GM18909 (cell line): Measurements from ENCODE around the gene HDAC5.
"Not testable (repeated sequence)": the region's sequence is repeated elsewhere in the genome, so short reads cannot be mapped to it uniquely, and the experiment has no call there.

Experiments used
- ATAC-seq: cut with Tn5 transposase; IDR thresholded peaks from one replicate; pipeline ENCODE4 v1.9.1; 2021; ENCODE audit warnings: mild to moderate bottlenecking; ENCODE audit not compliant: unreplicated experiment, poor library complexity

Gene HDAC5

DNA sequence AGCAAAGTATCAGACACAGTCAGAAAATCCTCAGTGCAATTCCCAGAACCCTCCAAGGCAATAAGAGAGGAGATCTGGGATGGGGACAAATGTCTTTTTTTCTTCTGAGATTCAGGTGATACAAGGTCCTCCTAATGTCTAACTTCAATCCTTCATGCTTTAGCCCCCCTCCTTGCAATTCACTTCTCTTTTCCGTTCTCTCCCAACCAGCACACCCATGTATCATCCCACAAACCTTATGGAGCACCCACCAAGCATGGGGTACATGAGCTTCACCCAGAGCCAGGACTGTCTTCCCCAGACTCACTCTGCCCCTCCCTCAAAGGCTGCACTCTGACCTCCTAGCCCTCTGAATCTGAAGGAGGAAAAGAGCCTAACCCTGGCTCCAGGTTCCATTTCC lies 10.1 kb downstream of the HDAC5 start:
- ATAC-seq = no peak

DNA sequence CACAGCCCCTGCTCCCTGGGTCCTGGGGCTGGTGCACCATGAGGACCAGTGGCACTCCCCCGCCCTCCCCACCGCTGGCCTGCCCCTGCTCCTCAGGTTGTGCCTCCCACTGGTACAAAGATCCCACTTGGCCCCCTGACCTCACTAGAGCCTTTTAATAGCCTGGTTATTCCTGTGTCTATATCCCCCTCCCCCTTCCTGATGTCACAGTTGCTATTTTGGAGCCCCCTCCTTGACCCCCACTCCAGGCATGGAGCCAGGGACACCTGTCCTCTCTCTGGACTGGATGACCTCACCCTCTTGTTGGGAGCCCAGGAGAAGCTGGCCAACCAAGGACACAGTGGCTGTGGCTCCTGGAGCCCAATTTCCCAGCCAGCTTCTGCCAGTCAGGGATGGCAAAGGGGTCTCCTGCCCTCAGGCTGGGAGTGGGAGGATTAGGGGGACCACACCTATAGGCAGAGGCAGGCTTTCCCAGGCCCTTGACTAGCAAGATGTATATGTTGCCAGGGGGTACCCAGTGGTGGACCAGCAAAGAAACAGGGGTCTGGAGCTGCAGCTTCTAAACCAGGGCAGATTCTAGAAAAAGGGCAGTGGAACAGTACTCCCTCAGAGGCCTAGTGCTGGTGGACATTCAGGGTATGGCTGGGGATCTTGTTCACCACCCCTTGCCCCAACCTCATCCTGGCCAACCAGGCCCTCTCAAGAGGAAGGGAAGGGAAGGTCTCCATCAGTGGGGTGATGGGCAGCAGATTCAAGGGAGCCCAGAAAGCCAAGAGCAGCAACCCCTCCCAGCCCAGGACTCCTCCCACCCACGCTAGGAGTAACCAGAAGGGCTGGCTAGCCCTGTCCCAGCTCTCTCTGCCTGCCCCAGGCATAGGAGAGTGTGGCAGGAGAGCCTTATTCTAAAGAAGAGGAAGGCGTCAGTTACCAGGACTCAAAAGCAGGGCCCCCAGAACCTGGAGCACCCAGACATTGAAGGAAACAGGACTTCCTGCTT lies 10.9 kb downstream of the HDAC5 start:
- no peak for ATAC-seq

GRCh38 chr17:44111777-44112176 lies 11.7 kb downstream of the HDAC5 start:
- ATAC-seq = no peak

DNA sequence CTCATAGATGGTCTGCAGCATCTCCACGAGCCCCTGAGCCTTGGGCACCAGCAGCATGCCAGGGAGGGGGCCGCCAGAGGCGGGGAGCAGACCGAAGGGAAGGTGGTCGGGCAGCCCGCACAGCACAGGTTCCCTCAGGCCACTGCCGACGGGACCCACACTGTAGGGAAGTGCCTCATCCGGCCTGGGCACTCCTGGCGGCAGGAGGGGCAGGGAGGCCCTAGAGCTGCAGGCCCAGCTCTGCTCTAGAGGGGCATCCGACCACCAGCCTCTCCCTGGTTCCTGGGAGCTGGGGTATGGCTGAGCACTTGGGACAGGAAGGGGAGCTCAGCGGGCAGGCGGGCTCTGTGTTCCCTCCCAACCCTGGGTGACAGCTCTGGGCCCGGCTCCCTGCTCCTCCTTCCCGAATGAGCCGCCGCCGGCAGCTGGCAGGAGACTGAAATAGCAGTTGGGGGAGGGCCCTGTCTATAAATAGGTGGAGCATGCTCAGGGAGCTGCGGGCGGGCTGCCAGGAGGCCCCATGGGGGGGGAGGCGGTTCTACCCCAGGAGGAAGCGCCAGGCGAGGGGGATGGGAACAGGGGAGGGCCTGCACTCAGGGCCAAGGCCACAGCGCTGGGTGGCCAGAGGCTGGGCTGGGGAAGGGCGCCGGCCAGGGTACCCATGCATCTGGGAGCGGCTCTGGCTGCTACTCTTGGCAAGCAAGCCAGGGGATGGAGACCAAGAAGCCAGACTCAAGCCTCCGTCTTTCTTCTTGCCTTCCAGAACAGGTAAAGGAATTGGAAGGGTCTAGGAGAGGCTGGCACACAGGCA lies 12.4 kb downstream of the HDAC5 start:
- ATAC-seq = peak; percentile 61

- ATAC-seq = no peak
Observed at GRCh38 chr17:44110011-44110686, 13.3 kb downstream of the HDAC5 start.

GRCh38 chr17:44109312-44109630 lies 14.2 kb downstream of the HDAC5 start:
- ATAC-seq = no peak

DNA sequence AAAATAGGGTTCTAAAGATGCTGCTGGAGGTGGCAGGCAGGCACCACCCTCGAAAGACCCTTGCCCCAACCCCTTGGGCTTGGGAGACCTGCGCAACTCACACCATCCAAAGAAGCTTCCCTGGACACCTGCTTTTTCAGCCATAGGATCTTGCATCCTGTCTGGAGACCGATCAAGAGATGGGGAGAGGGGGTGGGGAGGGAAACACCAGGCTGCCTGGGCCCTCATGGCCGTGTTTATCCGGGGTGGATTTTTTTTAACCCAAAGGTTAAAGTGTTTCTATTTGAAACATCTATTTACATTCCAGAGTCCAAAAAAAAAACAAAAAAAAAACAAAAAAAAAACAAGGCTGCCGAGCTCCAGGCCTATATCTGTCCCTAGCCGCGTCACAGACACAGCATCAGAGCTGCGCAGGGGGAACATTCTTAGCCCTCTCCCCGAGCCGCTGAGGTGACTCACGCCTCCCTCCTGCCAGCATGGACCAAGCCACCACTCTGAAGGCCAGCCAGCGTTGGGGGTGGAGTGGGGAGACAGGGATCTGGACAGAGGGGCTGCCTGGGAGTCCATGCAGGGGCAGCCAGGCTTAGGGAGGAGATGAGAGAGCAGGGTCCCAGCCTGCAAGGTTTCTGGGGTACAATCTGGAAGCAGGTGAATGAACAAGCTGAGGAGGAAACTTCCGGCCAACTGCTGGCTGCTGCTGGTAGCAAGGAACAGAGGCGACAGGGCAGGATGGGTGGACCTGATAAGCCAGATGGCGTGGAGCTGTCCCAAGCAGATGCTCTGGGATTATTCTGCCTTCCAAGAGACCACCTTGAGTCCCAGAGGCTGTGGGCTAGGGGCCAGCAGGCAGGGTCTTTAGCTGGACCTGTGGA lies 14.8 kb downstream of the HDAC5 start:
- ATAC-seq = no peak

GRCh38 chr17:44106801-44107200 lies 16.6 kb downstream of the HDAC5 start:
- ATAC-seq = no peak

- ATAC-seq = no peak
Observed at GRCh38 chr17:44105941-44106340, 17.5 kb downstream of the HDAC5 start.

DNA sequence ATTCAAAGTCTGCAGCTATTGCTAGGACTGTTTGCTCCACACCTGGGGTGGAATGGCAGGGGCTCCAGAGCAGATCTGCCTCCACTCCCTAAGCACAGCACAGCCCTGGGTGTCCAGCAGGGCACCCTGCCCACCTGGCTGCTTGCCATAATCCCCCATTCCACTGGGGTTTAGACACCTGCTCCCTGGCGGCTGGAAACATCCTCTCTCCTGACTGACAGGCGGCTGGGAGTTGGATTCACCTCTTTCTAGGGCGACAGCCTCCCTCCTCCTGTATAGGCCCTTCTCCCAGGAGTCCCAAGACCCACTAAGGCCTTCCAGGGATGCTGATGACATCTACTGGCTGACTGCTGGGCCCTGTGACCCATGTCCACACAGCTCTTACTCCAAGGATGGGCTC lies 18.0 kb downstream of the HDAC5 start:
- ATAC-seq = no peak

GRCh38 chr17:44102849-44103622 lies 20.4 kb downstream of the HDAC5 start:
- no peak for ATAC-seq

- ATAC-seq = not testable (repeated sequence)
Observed at GRCh38 chr17:44101858-44102257, 21.6 kb downstream of the HDAC5 start.

DNA sequence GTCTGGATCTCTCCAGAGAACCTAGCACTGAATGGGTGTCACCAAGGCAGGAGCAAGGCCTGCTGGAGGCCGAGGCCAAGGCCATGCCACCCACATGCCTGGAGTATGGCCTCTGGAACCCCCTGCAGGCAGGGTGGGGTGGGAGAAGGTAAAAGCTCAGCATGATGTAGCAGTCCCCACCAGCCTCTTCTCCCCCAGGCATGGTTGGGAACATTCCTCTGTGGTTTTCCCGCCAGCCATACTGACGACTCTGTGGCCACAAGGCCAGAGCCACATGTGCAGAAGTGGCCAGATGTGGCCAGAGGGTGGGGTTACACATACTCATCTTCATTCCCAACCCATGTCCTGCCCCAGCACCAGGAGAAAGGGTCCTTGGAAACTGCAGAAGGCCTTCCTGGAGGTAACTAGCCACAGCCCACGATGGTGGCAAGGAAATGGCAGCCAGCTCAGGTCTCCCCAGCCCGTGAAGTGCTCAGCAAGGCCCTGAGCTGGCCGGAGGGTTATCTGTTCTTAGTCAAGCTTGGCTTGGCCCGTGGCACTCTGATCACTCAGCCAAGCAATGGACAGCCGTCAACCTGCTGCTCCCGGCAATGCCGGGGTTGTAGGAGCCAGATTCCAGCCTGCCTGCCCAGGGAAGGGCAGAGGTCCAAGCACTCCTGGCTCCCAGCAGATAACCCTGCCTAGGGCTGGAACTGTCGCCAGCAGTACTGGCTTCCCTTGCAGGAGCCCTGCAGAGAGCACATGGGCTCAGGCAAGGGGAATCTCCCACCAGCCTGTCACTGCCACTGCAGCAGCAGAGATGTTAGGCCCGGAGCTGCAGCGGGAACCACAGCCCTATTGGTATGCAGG lies 26.1 kb downstream of the HDAC5 start:
- ATAC-seq = no peak

GRCh38 chr17:44095647-44096496 lies 27.6 kb downstream of the HDAC5 start:
- no peak for ATAC-seq

DNA sequence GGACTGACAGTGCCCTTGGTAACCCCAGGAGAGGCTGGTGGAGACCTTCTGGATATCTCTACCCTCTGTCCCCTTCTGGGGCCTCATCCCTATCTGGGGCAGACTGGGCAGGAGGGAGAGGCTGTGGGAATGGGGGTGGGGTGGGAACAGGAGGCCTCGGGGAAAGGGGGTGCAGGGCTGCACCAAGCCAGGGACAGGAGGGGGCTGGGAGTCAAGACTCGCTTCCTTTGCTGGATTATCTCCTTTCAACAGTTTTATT lies 28.1 kb downstream of the HDAC5 start:
- ATAC-seq = no peak

DNA sequence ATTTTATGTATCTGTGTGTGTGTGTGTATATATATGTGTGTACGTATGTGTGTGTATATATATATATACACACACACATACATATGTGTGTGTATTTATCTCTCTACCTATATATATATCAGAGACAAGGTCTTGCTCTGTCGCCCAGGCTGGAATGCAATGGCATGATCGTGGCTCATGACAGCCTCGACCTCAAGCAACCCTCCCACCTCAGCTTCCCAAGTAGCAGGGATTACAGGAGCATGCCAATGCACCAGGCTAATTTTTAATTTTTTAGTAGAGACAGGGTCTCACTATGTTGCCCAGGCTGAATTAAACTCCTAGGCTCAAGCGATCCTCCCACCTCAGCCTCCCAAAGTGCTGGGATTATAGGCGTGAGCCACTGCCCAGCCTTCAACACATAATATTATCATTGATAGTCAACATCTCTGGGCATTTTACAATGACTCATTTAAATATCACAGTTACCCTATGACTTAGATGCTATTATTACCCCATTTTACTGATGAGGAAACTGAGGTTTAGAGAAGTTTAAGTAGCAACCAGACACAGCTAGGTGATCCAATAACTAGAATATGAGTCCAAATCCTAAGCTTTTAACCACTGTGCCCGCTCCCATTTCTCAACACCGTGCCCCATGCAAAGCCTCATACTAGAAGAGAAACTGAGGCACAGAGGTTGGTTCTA lies 28.6 kb downstream of the HDAC5 start:
- no peak for ATAC-seq

DNA sequence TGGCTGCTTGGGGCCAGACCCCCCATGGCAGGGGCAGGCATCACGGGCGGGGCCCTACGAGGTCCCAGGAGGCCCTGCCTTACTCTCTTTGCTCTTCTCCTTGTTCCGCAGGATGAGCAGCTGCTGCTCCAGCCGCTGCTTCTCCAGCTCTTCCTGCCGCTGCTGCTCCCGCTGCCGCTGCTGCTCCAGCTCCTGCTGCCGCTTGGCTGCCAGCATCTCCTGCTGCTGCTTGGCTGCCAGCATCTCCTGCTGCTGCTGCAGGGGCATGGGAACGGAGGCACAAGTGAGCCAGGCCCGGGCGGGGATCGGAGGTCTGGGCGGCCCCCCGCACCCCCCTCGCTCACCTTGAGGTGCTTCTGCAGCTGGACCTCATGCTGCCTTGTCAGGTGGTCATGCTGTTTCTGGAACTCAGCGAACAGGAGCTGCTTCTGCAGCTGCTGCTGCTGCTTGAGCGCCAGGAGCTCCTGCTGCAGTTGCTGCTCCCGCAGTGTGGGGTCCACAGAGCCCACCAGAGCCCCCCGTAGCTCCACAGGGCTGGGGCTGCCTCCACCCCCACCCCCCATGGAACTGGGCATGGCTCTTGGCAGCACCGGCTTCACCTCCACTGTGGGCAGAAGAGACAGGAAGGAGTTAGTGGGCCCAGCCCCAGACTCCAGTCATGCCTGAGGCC lies 30.1 kb downstream of the HDAC5 start:
- ATAC-seq = no peak
